Measurements from ENCODE around the gene FAM186B. TPM values are rescaled to one million over a fixed set of nuclear protein-coding genes. Genes with fewer than 3 reads are reported as not detected.

FAM186B gene
- total RNA-seq, 1 donor from 2014 or later, result 0.65 TPM

- H3K9me3 ChIP-seq, result no peaks in the 10 kb centered on the region
- no peaks in the 10 kb centered on the region for H3K27me3 ChIP-seq (ENCODE audit: low read depth)
- peaks cover 18% of the 10 kb centered on the region for H3K4me1 ChIP-seq
- intact Hi-C loops (cut with DNase I), result no loop called here
- ATAC-seq (peak; percentile 2 to 18), DNase-seq (no peak)
- peak overlapping the region; percentile 68 for H3K4me3 ChIP-seq
- H3K36me3 ChIP-seq, result no peaks in the 10 kb centered on the region
- peak overlapping the region; percentile 79 for H3K27ac ChIP-seq
- no peak for TF ChIP-seq CTCF (IDR thresholded peaks at IDR 0.05)
These were observed 16.4 kb upstream of the FAM186B start for GRCh38 chr12:49621651-49622500.

DNA sequence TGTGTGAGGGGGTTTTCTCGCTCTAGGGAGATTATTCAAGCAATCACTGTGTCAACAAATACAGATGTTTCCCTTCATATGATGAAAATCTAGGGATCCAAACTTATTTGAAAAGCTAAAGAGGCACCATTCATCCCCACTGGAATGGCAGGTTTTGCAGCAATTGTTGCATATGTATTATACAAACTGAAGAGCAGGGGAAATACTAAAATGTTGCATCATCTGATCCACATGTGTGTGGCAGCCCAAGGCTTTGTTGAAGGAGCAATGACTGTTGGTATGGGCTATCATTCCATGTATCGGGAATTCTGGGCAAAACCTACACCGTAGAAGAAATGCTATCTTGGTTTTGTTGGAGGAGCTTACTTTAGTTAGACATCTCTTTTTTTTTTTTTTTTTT, 13.8 kb upstream of the FAM186B start:
- Histone ChIP-seq H3K27me3 (ENCODE audit: low read depth) (no peaks in the 10 kb centered on the region), H3K36me3 (no peaks in the 10 kb centered on the region), H3K9me3 (no peaks in the 10 kb centered on the region), H3K4me3 (no peak overlapping the region), H3K27ac (no peak overlapping the region), H3K4me1 (peaks cover 18% of the 10 kb centered on the region)
- DNase-seq (no peak), ATAC-seq (no peak)
- intact Hi-C loops (cut with DNase I), result no loop called here
- no peak for TF ChIP-seq CTCF (IDR thresholded peaks at IDR 0.05)

DNA sequence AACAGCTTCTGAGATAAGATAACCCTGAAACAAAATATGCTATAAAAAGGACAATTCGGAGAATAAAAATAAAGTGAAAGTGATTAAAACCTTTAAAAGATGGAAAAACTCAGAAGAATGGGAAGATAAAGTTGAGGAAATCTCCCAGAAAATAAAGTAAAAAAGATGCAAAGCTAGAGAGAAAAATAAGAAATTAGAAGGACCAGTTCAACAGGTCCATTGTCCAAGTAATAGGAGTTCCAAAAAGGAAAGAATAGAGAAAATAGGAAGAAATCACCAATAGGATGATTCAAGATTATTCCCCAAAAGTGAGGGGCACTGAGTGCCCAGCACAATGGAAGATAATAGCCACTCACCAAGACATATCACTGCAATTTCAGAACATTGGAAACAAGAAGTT, 13.1 kb upstream of the FAM186B start:
- ATAC-seq, result no peak

DNA sequence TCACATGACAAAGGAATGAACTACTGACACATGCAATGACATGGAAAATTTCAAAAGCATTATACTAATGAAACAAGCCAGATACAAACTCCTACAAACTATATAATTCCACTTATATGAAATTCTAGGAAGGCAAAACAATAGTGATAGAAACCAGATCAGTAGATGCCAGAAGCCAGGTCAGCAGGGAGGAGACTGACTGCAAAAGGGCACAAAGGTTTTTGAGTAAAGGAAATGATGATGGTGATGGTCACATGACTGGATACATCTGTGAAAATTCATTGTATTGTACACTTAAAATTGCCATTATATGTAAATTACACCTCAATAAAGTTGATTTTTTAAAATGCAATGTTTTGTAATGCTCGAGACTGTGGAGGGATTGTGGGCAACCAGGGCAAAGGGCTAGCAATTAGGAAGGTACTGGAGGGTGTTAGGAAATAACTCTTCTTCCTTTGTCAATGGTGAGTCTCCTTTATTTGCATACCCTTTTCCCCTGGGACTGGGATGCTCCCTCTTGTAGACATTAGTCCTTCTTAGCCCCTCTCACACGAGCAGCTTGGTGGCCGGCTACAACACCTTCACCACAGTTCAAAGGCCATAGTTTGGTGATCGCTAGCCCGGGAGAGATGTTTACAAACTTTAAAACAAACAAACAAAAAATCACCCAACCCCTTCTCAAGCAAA, 11.2 kb upstream of the FAM186B start:
- no peak for ATAC-seq
- intact Hi-C loops (cut with DNase I), result no loop called here
- Histone ChIP-seq H3K36me3 (no peaks in the 10 kb centered on the region), H3K27me3 (ENCODE audit: low read depth) (no peaks in the 10 kb centered on the region), H3K27ac (no peak overlapping the region), H3K4me3 (no peak overlapping the region), H3K9me3 (no peaks in the 10 kb centered on the region), H3K4me1 (peaks cover 6% of the 10 kb centered on the region)
- TF ChIP-seq CTCF (IDR thresholded peaks at IDR 0.05), result no peak
- DNase-seq, result no peak

More for the DNA sequence above, 13.1 kb upstream of the FAM186B start:
- Histone ChIP-seq H3K9me3 (no peaks in the 10 kb centered on the region), H3K27me3 (ENCODE audit: low read depth) (no peaks in the 10 kb centered on the region), H3K4me3 (no peak overlapping the region), H3K27ac (no peak overlapping the region), H3K36me3 (no peaks in the 10 kb centered on the region), H3K4me1 (peaks cover 18% of the 10 kb centered on the region)
- DNase-seq, result no peak
- intact Hi-C loops (cut with DNase I), result no loop called here
- no peak for TF ChIP-seq CTCF (IDR thresholded peaks at IDR 0.05)

DNA sequence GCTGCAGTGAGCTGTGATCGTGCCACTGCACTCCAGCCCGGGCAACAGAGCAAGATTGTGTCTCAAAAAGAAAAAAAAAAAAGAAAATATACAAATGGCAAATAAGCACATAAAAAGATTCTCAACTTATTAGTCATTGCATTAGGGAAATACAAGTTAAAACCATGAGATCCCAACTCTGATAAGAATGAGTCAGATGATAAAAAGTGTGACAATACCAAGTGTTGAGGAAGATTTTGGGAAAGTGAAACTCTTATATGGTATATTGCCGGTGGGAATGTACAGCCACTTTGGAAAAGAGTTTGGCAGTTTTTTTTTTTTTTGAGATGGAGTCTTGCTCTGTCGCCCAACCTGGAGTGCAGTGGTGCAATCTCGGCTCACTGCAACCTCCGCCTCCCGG, 10.3 kb upstream of the FAM186B start:
- intact Hi-C loops (cut with DNase I), result no loop called here
- Histone ChIP-seq H3K27me3 (ENCODE audit: low read depth) (no peaks in the 10 kb centered on the region), H3K9me3 (no peaks in the 10 kb centered on the region), H3K4me1 (no peaks in the 10 kb centered on the region), H3K27ac (no peak overlapping the region), H3K36me3 (no peaks in the 10 kb centered on the region), H3K4me3 (no peak overlapping the region)
- no peak for TF ChIP-seq CTCF (IDR thresholded peaks at IDR 0.05)
- DNase-seq (no peak), ATAC-seq (no peak)

Measured in lower lobe of right lung (tissue), 2 donors.